Measurements from ENCODE around the gene NAPSA. TPM values are rescaled to one million over a fixed set of nuclear protein-coding genes. Genes with fewer than 3 reads are reported as not detected.
A peak's percentile ranks its signal among the peaks of the same experiment; 100 is the strongest.

NAPSA gene
- total and polyA plus RNA-seq, 9 of the 15 experiments (the other 6 are each of a cell fraction or from before 2014, with no cell fraction given) = 0.25 to 1.9 (median 0.69) TPM

DNA sequence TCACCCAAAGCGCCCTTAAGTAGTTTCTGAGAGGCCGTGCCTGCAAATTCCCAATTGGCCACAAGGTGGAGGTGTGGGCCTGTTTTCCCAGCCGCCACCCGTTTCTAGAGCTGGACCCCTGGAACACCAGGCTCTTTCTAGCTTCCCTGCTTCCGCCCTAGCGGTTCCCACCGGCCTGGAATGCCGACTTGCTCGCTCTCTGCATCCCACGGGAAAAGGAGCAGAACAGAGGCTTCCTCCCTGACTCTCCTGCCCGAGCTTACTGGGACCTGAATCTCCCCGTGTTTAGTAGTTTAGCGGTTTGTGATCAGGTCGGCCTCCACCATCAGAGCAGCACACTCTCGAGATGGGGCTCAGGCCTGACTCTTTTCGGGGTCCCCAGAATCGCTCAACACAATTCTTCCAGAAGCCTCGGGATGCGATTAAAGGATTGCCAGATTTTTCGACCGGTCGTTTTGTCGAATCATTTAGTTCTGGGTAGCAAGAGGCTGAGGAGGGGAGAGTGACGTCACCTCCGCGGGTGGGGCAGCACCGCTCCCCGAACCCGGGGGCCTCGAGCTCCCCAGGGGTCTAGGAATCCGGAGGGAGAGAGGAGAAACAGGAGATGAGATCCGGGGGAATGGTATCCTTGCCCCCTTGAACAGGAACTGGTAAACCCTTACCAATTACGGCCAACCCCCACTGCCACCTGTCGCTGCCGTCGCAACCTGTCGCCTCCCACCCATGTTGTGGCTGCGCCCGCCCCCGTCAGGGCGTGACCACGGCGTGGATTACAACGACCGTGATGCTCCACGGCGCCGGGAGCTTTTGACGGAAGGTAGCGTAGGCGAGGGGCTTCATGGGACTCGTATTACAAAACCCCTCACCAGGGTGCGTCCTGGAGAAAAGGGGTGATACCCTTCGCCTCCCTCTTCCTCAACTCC is 8.0 kb downstream of the NAPSA start (continued):
- TF ChIP-seq, protein P1, sequence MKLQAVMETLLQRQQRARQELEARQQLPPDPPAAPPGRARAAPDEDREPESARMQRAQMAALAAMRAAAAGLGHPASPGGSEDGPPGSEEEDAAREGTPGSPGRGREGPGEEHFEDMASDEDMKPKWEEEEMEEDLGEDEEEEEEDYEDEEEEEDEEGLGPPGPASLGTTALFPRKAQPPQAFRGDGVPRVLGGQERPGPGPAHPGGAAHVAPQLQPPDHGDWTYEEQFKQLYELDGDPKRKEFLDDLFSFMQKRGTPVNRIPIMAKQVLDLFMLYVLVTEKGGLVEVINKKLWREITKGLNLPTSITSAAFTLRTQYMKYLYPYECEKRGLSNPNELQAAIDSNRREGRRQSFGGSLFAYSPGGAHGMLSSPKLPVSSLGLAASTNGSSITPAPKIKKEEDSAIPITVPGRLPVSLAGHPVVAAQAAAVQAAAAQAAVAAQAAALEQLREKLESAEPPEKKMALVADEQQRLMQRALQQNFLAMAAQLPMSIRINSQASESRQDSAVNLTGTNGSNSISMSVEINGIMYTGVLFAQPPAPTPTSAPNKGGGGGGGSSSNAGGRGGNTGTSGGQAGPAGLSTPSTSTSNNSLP (IDR thresholded peaks at IDR 0.05; ENCODE audit: borderline replicate concordance, low read depth, low read length) = no peak
- TF ChIP-seq CHCHD3 (CRISPR knock-in tag; IDR thresholded peaks at IDR 0.05) (0 out of 2 replicates have a peak, but pooled peaks have one; percentile 60), RBM14 (IDR thresholded peaks at IDR 0.05; ENCODE audit: borderline replicate concordance, insufficient read depth, low read depth, low read length) (no peak), ZNF316 (IDR thresholded peaks at IDR 0.05) (peak; percentile 36), L3MBTL2 (IDR thresholded peaks at IDR 0.05) (peak; percentile 92), CSDE1 (IDR thresholded peaks at IDR 0.05) (no peak), SREBF2 (CRISPR knock-in tag; IDR thresholded peaks at IDR 0.05) (no peak), ZNF311 (CRISPR knock-in tag; IDR thresholded peaks at IDR 0.05) (no peak), SMARCA4 (IDR thresholded peaks at IDR 0.05) (0 out of 2 replicates have a peak, but pooled peaks have one; percentile 30), MIER1 (IDR thresholded peaks at IDR 0.05; ENCODE audit: low read depth) (no peak), NR4A1 (CRISPR knock-in tag; IDR thresholded peaks at IDR 0.05) (0 out of 2 replicates have a peak, but pooled peaks have one; percentile 50), NR4A1 (tag; IDR thresholded peaks at IDR 0.05) (no peak; the same call in 1 of the 2 replicates)
- TF ChIP-seq, protein P2, sequence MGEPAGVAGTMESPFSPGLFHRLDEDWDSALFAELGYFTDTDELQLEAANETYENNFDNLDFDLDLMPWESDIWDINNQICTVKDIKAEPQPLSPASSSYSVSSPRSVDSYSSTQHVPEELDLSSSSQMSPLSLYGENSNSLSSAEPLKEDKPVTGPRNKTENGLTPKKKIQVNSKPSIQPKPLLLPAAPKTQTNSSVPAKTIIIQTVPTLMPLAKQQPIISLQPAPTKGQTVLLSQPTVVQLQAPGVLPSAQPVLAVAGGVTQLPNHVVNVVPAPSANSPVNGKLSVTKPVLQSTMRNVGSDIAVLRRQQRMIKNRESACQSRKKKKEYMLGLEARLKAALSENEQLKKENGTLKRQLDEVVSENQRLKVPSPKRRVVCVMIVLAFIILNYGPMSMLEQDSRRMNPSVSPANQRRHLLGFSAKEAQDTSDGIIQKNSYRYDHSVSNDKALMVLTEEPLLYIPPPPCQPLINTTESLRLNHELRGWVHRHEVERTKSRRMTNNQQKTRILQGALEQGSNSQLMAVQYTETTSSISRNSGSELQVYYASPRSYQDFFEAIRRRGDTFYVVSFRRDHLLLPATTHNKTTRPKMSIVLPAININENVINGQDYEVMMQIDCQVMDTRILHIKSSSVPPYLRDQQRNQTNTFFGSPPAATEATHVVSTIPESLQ (CRISPR knock-in tag; IDR thresholded peaks at IDR 0.05) = 0 out of 2 replicates have a peak, but pooled peaks have one; percentile 59
- TF ChIP-seq, protein P3, sequence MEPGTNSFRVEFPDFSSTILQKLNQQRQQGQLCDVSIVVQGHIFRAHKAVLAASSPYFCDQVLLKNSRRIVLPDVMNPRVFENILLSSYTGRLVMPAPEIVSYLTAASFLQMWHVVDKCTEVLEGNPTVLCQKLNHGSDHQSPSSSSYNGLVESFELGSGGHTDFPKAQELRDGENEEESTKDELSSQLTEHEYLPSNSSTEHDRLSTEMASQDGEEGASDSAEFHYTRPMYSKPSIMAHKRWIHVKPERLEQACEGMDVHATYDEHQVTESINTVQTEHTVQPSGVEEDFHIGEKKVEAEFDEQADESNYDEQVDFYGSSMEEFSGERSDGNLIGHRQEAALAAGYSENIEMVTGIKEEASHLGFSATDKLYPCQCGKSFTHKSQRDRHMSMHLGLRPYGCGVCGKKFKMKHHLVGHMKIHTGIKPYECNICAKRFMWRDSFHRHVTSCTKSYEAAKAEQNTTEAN (CRISPR knock-in tag; IDR thresholded peaks at IDR 0.05) = no peak
- TF ChIP-seq, protein P4, sequence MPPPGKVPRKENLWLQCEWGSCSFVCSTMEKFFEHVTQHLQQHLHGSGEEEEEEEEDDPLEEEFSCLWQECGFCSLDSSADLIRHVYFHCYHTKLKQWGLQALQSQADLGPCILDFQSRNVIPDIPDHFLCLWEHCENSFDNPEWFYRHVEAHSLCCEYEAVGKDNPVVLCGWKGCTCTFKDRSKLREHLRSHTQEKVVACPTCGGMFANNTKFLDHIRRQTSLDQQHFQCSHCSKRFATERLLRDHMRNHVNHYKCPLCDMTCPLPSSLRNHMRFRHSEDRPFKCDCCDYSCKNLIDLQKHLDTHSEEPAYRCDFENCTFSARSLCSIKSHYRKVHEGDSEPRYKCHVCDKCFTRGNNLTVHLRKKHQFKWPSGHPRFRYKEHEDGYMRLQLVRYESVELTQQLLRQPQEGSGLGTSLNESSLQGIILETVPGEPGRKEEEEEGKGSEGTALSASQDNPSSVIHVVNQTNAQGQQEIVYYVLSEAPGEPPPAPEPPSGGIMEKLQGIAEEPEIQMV (tag; conservative IDR thresholded peaks at IDR 0.05; ENCODE audit: low read depth) = no peak
- TF ChIP-seq, protein P5, sequence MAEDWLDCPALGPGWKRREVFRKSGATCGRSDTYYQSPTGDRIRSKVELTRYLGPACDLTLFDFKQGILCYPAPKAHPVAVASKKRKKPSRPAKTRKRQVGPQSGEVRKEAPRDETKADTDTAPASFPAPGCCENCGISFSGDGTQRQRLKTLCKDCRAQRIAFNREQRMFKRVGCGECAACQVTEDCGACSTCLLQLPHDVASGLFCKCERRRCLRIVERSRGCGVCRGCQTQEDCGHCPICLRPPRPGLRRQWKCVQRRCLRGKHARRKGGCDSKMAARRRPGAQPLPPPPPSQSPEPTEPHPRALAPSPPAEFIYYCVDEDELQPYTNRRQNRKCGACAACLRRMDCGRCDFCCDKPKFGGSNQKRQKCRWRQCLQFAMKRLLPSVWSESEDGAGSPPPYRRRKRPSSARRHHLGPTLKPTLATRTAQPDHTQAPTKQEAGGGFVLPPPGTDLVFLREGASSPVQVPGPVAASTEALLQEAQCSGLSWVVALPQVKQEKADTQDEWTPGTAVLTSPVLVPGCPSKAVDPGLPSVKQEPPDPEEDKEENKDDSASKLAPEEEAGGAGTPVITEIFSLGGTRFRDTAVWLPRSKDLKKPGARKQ (CRISPR knock-in tag; IDR thresholded peaks at IDR 0.05) = no peak
- TF ChIP-seq, protein P6, sequence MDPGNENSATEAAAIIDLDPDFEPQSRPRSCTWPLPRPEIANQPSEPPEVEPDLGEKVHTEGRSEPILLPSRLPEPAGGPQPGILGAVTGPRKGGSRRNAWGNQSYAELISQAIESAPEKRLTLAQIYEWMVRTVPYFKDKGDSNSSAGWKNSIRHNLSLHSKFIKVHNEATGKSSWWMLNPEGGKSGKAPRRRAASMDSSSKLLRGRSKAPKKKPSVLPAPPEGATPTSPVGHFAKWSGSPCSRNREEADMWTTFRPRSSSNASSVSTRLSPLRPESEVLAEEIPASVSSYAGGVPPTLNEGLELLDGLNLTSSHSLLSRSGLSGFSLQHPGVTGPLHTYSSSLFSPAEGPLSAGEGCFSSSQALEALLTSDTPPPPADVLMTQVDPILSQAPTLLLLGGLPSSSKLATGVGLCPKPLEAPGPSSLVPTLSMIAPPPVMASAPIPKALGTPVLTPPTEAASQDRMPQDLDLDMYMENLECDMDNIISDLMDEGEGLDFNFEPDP (CRISPR knock-in tag; IDR thresholded peaks at IDR 0.05) = no peak

Measured in K562 (cell line).